Islet precursor cell (in vitro differentiated cells): Measurements from ENCODE around the gene MRPL36.
"Not testable (repeated sequence)": the region's sequence is repeated elsewhere in the genome, so short reads cannot be mapped to it uniquely, and the experiment has no call there.

Source experiments
- DNase-seq: peaks from one replicate; pipeline ENCODE4 v3.0.0-alpha.2; 2018

Gene MRPL36

GRCh38 chr5:1831677-1832313, 32.2 kb upstream of the MRPL36 start:
- peak; percentile 90 for DNase-seq

GRCh38 chr5:1831257-1831656, 31.6 kb upstream of the MRPL36 start:
- no peak for DNase-seq

DNA sequence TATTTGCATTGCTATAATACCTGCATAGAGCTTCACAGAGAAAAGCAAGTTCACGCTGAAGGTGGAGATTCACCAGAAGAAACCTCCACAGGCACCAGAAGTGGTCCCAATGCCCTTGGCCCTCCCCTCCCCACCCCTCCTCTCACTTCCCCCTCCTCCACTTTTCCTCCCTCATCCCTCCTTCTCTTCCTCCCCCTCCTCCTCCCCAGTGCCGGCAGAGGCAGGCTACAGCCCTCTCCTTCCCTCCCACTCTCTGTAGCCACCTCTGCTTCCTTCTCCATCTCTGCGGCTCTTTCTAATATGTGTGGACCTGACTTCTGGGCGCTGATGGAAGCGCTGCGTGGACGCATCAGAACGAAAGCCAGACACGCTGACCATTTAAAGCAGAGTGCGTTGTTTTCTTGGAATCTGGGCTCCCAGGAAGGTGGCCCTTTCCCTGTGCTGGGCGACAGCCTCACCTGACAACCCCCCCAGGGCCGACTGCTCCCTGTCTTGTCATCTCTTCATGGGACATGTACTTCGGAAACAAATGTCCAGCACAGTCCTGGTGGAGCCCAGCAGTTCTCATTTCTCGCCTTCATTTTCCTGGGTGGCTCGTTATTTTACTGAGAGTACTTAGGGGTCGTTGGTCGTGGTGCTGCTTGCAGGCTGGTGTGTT, 31.1 kb upstream of the MRPL36 start:
- DNase-seq = no peak

DNA sequence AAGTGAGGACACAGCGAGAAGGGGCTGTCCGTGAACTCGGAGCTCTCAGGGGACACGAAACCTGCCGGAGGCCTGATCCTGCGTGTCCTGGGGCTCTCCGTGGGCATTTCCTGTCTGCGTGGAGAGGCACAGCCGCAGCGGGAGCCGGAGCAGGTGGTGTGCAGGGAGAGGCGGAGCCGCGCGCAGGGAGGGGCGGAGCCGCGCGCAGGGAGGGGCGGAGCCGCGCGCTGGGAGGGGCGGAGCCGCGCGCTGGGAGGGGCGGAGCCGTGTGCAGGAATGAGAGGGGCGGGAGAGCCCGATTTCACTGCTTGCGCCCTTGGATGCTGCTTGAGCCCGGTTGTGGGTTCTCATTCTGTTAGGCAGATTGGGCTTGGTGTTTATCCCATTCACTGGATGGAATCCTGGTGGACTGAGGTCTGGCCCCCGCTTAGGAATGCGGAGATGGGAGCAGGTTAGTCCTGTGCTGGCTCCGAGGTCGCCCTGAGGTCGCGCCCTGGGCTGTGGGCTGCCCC, 28.3 kb upstream of the MRPL36 start:
- peak; percentile 69 for DNase-seq

- DNase-seq = no peak
These were observed 27.6 kb upstream of the MRPL36 start for GRCh38 chr5:1827025-1827885.

- DNase-seq = no peak
These were observed 26.8 kb upstream of the MRPL36 start for GRCh38 chr5:1826235-1826980.

DNA sequence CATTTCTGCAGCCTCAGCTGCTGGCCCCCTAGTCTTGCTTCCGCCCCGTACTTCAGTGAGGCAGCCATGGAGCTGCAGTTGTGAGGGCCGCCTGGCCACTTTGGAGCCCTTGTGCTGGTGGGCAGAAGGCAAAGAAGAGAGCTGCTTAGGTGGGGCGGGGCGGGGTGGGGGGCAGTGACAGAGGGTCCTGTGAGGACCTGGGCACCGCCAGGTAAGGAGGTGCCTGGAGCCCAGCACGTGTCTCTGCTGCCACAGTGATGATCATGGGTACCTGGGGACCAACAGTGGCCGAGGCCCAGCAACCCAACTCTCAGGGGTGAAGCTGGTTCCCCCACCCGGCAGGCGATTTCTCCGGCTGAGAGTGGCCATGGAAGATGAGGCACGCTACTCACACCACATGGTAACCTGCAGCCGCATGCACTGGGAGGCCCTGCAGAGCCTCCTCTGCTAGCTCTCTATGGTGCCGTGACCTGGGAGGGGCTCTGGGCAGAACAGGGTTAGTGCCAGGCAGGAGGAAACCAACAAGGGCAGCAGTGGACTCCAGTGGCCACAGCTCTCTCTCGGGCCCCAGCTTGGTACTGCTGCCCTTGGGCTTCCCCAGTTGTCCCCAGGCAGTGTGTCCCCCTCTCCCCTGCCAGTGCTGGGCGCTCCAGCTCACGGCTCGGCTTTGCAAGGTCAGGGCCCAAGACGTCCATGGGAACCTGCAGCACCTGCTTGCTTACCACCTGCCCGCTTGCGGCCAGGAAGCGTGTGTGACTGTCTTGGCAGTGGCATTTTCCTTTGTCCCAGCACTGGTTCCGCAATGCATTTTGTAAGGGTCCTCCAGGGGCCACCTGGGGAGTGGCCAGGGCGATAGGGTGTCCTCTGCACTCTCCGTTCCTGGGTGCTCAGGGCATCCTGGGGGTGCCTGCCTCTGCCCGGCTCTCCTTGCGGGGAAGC, 25.5 kb upstream of the MRPL36 start:
- no peak for DNase-seq

DNA sequence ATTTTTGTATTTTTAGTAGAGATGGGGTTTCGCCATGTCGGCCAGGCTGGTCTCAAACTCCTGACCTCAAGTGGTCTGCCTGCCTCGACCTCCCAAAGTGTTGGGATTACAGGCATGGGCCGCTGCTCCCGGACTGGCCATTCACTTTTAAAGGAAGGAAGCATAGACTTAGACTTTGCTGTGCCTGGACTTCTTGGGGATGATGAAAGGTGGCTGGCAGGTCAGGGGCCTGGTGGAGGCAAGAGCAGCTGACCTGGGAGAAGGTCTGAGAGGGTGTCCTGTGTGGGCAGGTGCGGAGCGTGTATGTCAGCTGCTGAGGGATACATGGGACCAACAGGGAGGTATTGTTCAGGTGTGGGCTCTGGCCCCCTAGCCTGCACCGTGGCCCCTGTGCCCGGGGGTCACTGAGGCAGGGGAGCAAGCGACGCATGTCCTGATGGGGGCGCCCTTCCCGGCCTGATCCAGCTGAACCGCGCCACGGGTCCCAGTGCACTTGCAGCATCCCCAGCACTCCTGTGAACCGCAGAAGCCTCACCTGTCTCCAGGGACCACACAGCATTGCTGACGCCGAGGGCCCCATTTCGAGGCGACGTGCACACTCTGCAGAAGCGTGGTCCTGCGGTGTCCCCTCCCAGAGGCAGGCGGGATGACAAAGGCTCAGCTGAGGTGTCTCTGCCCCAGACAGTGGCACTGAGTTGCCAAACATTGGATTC, 24.6 kb upstream of the MRPL36 start:
- DNase-seq = no peak

DNA sequence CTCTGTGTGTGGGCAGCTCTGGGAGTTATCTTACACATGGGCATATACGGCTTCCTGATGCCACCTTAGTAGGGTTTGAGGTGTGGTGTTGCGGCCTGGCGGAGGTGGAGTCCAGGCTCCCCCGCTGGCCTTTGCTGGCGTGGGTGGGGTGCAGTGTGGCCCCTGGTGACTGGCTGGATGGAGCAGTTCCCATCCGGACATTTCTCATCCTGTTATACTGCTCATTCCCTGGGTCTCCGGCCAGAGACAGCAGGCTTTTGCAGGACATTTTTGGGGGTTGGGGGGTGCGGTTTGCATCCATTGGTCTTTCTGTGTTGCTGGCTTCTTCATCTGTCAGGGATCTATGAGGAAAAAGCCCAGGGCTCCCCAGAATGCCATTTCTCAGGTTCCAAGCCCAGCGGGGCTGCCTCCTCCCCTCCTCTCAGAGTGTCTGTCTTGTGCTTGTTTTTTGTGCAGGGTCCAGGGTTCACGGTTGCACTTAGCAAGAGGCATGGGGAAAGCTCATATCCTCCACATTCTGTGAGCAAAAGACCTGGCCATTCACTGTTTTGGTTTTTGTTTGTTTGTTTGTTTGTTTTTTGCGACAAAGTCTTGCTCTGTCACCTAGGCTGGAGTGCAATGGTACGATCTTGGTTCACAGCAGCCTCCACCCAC, 23.9 kb upstream of the MRPL36 start:
- no peak for DNase-seq

GRCh38 chr5:1821862-1822261, 22.2 kb upstream of the MRPL36 start:
- DNase-seq = no peak

DNA sequence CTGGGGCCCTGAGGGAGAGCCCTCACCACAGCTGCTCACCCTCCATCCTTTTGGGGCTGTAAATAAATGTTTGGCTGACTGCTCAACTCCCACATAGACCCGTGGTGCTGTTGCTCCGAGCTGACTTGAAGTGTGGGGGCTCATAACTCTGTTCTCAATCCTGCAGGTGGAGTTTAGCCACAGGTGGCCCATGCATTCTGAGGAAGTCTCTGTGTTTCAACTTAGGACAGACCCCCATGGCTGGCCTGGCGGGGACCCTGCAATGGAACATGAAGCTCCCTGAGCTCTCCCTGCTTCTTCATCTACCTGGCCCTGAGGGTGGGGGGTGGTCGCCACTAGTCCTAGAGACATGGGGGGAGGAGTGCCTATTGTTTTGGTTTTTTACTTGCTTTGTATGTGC, 21.3 kb upstream of the MRPL36 start:
- no peak for DNase-seq

DNA sequence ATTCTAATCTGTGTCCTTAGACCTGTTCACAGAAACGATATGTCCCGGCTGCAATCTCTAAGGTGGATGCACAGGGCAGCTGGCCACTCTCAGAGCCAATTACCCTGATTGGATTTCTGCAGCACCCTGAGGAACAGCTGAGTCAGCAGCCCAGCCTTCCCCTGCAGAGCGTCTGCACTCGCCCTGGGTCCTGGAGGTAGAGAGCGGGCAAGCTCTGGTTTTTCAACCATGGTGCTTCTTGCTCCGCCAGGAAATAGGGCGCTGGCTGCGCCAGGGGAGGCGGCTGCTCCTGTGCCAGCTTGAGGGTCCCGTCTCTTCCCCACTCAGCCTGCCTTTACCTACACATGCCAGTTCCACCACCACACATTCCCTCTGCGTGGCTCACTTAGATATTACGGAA, 20.7 kb upstream of the MRPL36 start:
- DNase-seq = no peak

DNA sequence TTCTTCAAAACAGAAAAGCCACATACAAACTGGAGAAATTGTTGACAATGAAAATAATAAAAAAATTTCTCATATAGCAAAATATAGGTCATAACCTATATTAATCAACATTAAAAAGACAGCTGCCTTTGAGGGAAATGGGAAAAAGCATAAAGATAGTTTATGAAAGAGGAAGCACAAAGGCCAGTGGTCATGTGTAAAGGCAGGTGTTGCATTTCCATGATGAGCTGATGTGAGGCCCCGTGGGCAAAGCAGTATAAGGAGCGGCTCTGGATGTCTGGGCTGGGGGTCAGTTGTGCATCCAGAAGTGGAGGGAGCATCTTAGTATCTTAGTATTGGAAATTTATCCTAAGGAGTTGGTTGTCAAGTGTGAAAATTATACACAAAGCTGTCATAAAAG, 19.8 kb upstream of the MRPL36 start:
- DNase-seq = no peak

DNA sequence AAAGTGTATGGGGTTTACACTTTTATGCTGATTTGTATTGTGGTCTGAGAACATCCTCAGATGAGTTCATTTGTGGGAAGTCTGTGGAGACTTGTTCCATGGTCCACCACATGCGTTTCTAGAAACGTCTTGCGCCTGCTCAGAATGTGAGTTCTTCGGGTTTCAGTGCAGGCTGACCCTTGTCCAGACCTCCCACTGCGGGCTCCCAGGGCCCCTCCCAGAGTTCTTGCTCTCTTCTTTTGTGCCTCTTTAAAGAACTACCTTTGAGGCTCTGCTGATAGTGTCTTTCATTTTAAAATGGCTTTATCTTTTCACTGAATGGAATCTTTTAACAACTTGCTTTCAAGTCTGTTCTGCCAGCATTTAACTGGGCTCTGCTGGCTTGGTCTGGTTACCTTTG, 19.1 kb upstream of the MRPL36 start:
- DNase-seq = no peak

DNA sequence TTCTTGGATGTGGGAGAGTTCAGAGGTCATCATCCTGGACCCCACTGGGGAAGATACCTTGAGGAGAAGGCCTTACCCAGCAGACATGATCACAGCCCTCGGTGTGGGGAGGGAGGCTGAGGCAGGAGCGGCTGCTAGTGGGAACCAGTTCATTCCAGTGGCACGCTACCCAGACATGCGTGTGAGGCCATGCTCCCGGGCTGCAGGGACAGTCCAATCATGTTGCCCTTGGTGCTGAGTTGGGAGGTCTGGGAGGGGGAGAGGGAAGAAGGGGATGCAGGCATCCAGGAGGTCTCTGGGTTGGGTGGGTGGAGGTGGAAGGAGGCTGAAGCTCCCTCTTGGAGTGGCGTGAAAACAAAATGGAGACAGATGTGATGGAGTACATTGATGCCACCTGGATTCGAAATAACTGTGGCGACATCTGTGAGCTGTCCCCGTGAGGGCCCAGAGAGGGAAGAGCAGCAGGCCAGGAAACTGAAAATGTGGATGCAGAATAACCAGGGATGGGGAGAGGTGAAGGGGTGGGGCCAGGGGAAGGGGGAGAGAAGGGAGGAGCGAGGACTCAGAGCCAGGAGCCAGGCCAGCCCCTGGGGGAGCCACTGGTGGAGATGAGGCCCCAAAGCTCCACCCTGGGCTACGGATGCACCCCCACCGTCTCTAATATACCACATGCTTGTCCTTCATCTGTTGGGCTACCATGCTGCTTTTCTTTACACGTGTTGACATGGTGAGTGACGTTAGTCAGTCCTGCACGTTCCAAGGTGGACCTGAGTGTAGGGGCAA, 17.8 kb upstream of the MRPL36 start:
- no peak for DNase-seq

- not testable (repeated sequence) for DNase-seq
These were observed 17.0 kb upstream of the MRPL36 start for GRCh38 chr5:1816495-1817089.

- DNase-seq = no peak
These were observed 16.2 kb upstream of the MRPL36 start for GRCh38 chr5:1815881-1816292.

- DNase-seq = no peak
These were observed 15.6 kb upstream of the MRPL36 start for GRCh38 chr5:1815071-1815786.
